NB4 (cell line): ENCODE data around the gene SRC.

Experiments
- DNase-seq: peaks from one replicate; pipeline ENCODE4 v3.0.0; 2010; ENCODE audit warnings: low read depth
- H3K4me3 ChIP-seq: one replicate; pipeline ENCODE4 v1.5.1; 2011; ENCODE audit warnings: mild to moderate bottlenecking, low read depth, low read length, moderate library complexity
- MYC ChIP-seq: IDR thresholded peaks from 2 replicates; pipeline ENCODE4 v1.6.1; 2011; ENCODE audit warnings: low read depth, low read length
- POLR2A ChIP-seq: IDR thresholded peaks from 2 replicates; pipeline ENCODE4 v1.6.1; 2011; ENCODE audit warnings: mild to moderate bottlenecking; ENCODE audit not compliant: insufficient read length; ENCODE audit errors: extremely low read depth
- TF ChIP-seq, protein P1 (sequence below): IDR thresholded peaks from 2 replicates; pipeline ENCODE4 v1.6.1; 2011; ENCODE audit warnings: low read depth, low read length
- TF ChIP-seq, protein P2 (sequence below): IDR thresholded peaks from one replicate; pipeline ENCODE4 v1.5.1; 2012; ENCODE audit warnings: low read depth, low read length

Gene SRC

DNA sequence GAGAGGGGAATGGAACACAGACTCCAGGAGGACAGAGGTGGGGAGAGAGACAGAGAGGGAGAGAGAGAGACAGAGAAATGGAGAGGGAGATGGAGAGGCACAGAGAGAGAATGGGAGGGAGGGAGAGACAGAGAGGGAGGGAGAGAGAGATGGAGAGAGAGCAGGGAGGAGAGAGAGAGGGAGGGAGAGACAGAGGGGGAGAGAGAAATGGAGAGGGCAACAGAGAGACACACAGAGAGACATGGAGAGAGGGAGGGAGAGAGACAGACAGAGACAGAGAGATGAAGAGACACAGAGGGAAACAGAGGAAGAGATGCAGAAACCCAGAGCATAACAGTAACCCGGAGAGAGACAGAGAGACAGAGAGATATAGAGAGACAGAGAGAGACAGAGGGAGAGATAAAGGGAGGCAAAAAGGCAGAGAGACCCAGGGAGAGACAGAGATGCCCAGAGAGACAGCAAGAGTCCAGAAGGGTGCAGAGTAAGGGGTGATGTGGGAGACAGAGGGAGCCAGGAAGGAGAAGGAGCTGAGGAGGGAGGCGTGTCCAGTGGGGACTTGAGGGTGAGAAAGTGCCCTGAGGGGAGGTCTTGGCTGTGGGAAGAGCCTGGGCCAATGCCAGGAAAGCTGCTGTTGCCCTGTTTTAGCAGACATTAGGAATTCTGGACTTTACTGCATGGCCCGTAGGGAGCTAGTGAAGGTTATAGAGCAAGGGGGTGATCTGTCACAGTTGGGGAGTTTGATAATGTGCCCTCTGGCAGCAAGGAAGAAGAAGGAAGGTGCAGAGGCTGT is 78.3 kb downstream of the SRC start:
- TF ChIP-seq POLR2A (no peak), MYC (no peak)
- TF ChIP-seq, protein P1, sequence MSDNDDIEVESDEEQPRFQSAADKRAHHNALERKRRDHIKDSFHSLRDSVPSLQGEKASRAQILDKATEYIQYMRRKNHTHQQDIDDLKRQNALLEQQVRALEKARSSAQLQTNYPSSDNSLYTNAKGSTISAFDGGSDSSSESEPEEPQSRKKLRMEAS: no peak
- TF ChIP-seq, protein P2, sequence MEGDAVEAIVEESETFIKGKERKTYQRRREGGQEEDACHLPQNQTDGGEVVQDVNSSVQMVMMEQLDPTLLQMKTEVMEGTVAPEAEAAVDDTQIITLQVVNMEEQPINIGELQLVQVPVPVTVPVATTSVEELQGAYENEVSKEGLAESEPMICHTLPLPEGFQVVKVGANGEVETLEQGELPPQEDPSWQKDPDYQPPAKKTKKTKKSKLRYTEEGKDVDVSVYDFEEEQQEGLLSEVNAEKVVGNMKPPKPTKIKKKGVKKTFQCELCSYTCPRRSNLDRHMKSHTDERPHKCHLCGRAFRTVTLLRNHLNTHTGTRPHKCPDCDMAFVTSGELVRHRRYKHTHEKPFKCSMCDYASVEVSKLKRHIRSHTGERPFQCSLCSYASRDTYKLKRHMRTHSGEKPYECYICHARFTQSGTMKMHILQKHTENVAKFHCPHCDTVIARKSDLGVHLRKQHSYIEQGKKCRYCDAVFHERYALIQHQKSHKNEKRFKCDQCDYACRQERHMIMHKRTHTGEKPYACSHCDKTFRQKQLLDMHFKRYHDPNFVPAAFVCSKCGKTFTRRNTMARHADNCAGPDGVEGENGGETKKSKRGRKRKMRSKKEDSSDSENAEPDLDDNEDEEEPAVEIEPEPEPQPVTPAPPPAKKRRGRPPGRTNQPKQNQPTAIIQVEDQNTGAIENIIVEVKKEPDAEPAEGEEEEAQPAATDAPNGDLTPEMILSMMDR: no peak
- DNase-seq: no peak
- H3K4me3 ChIP-seq: no peak overlapping the region

DNA sequence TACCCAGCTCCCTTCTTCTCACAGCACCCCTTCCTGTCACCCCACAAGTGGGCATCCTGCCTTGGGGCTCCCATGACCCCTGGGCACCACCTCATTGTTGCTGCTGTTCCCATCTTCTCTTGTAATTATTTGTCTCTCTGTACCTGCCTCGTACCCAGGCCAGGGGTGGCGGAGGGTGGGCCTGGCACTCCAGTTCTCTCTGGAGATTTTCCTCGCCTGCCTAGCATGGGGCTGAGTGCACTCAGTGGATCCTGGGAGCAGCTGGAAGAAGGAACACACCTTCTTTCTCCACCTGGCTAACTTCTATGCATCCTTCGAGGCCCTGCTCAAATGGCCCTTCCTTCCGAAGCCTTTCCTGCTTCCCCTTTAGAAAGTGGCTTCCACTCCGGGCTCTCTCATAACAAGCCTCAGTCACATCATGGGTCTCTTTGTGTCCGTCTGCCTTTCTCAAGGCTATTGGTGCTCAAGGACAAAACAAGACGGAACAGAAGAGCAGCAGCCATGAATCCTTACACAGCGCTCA is 79.2 kb downstream of the SRC start:
- TF ChIP-seq MYC: no peak
- TF ChIP-seq, protein P2: no peak
- H3K4me3 ChIP-seq: no peak overlapping the region
- DNase-seq: no peak

DNA sequence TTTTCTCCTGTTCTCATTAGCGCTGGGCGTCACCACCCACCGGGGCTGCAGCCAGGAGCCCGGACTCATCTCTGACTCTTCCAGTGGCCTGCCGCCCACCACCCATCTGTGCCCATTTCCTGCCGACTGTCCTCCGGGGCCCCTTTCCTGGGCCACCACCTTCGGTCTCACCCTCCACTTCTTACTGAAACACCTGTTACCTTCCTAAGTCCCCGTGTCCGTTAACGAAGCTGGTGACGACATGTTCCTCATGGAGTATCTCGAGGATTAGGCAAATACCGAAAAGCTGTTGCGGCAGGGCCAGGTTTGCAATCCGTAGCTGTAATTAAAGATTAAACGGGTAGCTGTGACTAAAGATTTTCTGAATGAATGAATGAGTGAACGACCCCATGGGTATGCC is 80.2 kb downstream of the SRC start:
- DNase-seq: no peak
- H3K4me3 ChIP-seq: no peak overlapping the region
- TF ChIP-seq MYC: no peak
- no peak for TF ChIP-seq POLR2A
- TF ChIP-seq, protein P2: no peak
- TF ChIP-seq, protein P1: no peak

DNA sequence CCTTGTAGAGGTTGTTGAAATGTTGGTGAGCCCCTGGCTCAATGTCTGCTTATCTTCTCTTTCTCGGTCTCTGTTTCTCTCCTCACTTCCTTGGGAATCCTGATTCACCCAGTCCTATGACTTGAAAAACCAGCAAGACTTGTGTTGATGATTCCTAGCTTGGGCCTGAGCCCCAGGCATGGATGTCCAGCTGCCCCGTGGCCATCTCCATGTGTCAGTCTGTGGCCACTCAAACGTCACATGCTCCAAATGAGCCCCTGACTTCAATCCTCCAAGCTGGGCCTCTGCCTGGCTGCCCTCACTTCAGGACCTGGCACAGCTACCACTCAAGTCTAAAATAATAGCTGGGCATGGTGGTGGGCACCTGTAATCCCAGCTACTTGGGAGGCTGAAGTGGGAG is 81.0 kb downstream of the SRC start:
- no peak overlapping the region for H3K4me3 ChIP-seq
- TF ChIP-seq, protein P2: no peak
- TF ChIP-seq MYC: no peak
- no peak for TF ChIP-seq POLR2A
- TF ChIP-seq, protein P1: no peak
- DNase-seq: no peak

DNA sequence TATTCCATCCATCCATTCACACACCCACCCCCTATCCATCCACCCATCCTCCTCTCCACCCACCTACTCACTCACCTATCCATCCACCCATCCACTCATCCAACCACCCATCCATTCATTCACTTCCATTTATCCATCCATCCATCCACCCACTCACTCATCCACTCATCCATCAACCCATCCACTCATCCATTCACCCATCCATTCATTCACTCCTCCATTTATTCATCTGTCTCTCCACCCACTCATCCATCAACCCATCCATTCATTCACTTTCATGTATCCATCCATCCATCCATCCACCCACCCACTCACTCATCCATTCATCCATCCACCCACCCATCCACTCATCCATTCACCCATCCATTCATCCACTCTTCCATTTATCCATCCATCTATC is 84.1 kb downstream of the SRC start:
- H3K4me3 ChIP-seq: no peak overlapping the region
- no peak for DNase-seq
- no peak for TF ChIP-seq POLR2A
- TF ChIP-seq MYC: no peak
- TF ChIP-seq, protein P1: no peak
- TF ChIP-seq, protein P2: no peak
